ENCODE measurements around the gene C1QTNF4. TPM values are rescaled to one million over a fixed set of nuclear protein-coding genes. Genes with fewer than 3 reads are reported as not detected.
"Not testable (repeated sequence)": the region's sequence is repeated elsewhere in the genome, so short reads cannot be mapped to it uniquely, and the experiment has no call there.

The C1QTNF4 gene
- under 1 TPM; 0.37 to 0.47 TPM for total RNA-seq
- long read RNA-seq, result 0 reads

GRCh38 chr11:47593934-47594855, at the start of gene C1QTNF4:
Gene C1QTNF4 (minus strand): TSS chr11:47594411. CDS start chr11:47590810, 3,601 bp downstream.
- intact Hi-C loops (cut with DNase I), result no loop called here
- DNase-seq (no peak), ATAC-seq (no peak)

- ATAC-seq (peak; percentile 98 to 99), DNase-seq (peak; percentile 96)
- intact Hi-C loops (cut with DNase I), result no loop called here
Observed at GRCh38 chr11:47642099-47642855, 48.1 kb upstream of the C1QTNF4 start, which contains the start of gene MTCH2. Gene MTCH2 (minus strand): TSS chr11:47642559. CDS start chr11:47642465, 94 bp downstream.

GRCh38 chr11:47641600-47642098, 47.4 kb upstream of the C1QTNF4 start:
- ATAC-seq, result no peak

GRCh38 chr11:47640506-47640905, 46.3 kb upstream of the C1QTNF4 start:
- DNase-seq; intact Hi-C loops (cut with DNase I); ATAC-seq: not testable (repeated sequence)

More at GRCh38 chr11:47641600-47642098, 47.4 kb upstream of the C1QTNF4 start:
- no peak for DNase-seq
- intact Hi-C loops (cut with DNase I), result no loop called here

- DNase-seq, ATAC-seq: not testable (repeated sequence)
- intact Hi-C loops (cut with DNase I), result loop anchor here in 1 of 2 donors (5.0 kb wide), 1 partner anchor 76 kb away; no protein-coding TSS in a partner anchor
Observed at GRCh38 chr11:47636331-47636730, 42.1 kb upstream of the C1QTNF4 start.

GRCh38 chr11:47631473-47631872, 37.3 kb upstream of the C1QTNF4 start:
- ATAC-seq (no peak), DNase-seq (no peak)
- intact Hi-C loops (cut with DNase I), result no loop called here

GRCh38 chr11:47628026-47628425, 33.8 kb upstream of the C1QTNF4 start:
- DNase-seq, result no peak
- ATAC-seq, result no peak
- intact Hi-C loops (cut with DNase I), result no loop called here

- ATAC-seq (no peak), DNase-seq (no peak)
- intact Hi-C loops (cut with DNase I), result no loop called here
Observed at GRCh38 chr11:47626234-47626633, 32.0 kb upstream of the C1QTNF4 start.

- DNase-seq (no peak), ATAC-seq (no peak)
- intact Hi-C loops (cut with DNase I), result no loop called here
Observed at GRCh38 chr11:47620836-47621378, 26.7 kb upstream of the C1QTNF4 start.

- DNase-seq (no peak), ATAC-seq (peak in 1 of 2 donors; percentile 24)
- intact Hi-C loops (cut with DNase I), result loop anchor here in 1 of 2 donors (10.0 kb wide), 1 partner anchor 243 kb away; the partner anchor contains the start of gene SPI1
Observed at GRCh38 chr11:47617417-47617809, 23.2 kb upstream of the C1QTNF4 start.

- intact Hi-C loops (cut with DNase I), result loop anchor here in 1 of 2 donors (10.0 kb wide), 1 partner anchor 242 kb away; the partner anchor contains the start of gene SPI1
- ATAC-seq (peak; percentile 81 to 88), DNase-seq (peak; percentile 36)
Observed at GRCh38 chr11:47616726-47617416, 22.7 kb upstream of the C1QTNF4 start.

- intact Hi-C loops (cut with DNase I), result loop anchor here in 1 of 2 donors (10.0 kb wide), 1 partner anchor 240 kb away; the partner anchor contains the start of gene SPI1
Observed at GRCh38 chr11:47615249-47615648, 21.0 kb upstream of the C1QTNF4 start.

GRCh38 chr11:47611348-47611794, 17.2 kb upstream of the C1QTNF4 start:
- DNase-seq, result no peak
- ATAC-seq, result peak; percentile 8 to 23
- intact Hi-C loops (cut with DNase I), result loop anchor here in 1 of 2 donors (10.0 kb wide), 1 partner anchor 237 kb away; the partner anchor contains the start of gene SPI1

More at GRCh38 chr11:47615249-47615648, 21.0 kb upstream of the C1QTNF4 start:
- ATAC-seq (no peak), DNase-seq (no peak)

- intact Hi-C loops (cut with DNase I), result loop anchor here in 1 of 2 donors (10.0 kb wide), 1 partner anchor 235 kb away; the partner anchor contains the start of gene SPI1
- ATAC-seq, result no peak
- DNase-seq, result no peak
Observed at GRCh38 chr11:47609675-47610074, 15.5 kb upstream of the C1QTNF4 start.

- no peak for DNase-seq
- peak; percentile 75 to 89 for ATAC-seq
- intact Hi-C loops (cut with DNase I), result no loop called here
Observed at GRCh38 chr11:47607380-47607779, 13.2 kb upstream of the C1QTNF4 start.

- intact Hi-C loops (cut with DNase I), result no loop called here
- ATAC-seq, result peak; percentile 71 to 75
- no peak for DNase-seq
Observed at GRCh38 chr11:47606731-47607130, 12.5 kb upstream of the C1QTNF4 start.

GRCh38 chr11:47605921-47606320, 11.7 kb upstream of the C1QTNF4 start:
- intact Hi-C loops (cut with DNase I), result no loop called here
- ATAC-seq, result peak in 1 of 2 donors; percentile 25
- DNase-seq, result no peak

- DNase-seq, result no peak
- intact Hi-C loops (cut with DNase I), result no loop called here
- ATAC-seq, result no peak
Observed at GRCh38 chr11:47603295-47603694, 9.1 kb upstream of the C1QTNF4 start.

Data from left cardiac atrium (tissue), 4 donors.